SKM-1 treated with dmso at 0.1 percent for 144 hours (cell line): ENCODE measurements around the gene TFPI.
"Not testable (repeated sequence)": the region's sequence is repeated elsewhere in the genome, so short reads cannot be mapped to it uniquely, and the experiment has no call there.

Experiments
- DNase-seq: peaks from one replicate; lab custom pipeline; 2025; ENCODE audit not compliant: unreplicated experiment; lab: John Stamatoyannopoulos, UW

TFPI gene

GRCh38 chr2:187529248-187529976 is 24.8 kb downstream of the TFPI start:
- DNase-seq = no peak

- no peak for DNase-seq
Measured at GRCh38 chr2:187528042-187528441, 26.2 kb downstream of the TFPI start.

DNA sequence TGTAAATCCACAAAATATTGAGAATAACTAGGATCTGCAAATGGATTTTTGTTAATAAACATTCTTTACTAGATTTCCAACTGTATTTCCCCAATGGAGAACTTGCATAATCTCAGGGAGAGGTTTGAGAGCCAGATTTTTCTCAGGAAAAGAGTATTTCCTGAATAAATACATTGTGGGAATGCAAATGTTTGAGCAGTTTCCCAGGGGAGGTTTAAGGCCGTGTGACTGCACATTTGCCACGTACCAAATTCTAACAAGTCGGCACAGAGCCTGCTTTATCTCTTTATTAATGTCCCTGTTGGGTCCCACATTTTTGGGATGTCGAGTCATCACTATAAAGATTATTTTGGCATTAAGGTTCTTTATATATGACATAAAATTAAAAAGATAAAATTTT is 27.0 kb downstream of the TFPI start:
- DNase-seq = no peak

DNA sequence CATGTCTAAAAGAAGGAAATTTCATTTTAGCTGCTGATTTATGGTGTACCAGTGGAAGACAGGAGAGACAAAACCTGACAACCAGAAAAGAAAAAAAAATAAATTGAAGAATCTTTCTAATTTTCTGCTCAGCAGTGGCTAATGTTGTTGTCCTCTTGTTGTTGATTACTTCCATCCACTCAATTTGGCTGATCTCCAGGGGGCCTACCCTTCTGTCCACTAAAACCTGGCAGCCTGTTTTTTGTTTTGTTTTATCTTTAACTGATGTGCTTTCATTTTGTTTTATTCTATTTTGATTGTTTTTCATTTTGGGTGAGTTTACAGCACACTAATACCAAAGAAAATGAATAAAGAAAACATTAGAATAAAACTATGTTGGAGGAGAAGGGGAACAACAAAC is 27.4 kb downstream of the TFPI start:
- no peak for DNase-seq

GRCh38 chr2:187525163-187525900 is 28.9 kb downstream of the TFPI start:
- DNase-seq = no peak

DNA sequence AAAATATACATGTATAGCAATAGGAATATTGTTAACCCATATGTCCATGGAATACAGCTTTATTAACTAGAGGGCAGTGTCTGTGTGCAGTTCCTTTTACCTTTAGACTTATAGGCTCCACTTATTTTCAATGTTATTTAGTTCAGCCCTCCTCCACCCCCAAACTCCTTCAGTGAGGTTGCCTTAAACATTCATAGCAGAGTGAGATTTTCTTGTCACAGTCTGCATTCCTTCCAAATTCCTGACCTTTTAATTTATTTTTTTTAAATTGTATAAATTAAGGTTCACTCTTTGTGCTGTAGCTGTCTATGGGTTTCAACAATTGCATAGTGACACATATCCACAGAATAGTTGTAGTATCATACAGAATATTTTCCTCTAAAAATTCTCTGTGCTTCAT is 30.9 kb downstream of the TFPI start:
- no peak for DNase-seq

DNA sequence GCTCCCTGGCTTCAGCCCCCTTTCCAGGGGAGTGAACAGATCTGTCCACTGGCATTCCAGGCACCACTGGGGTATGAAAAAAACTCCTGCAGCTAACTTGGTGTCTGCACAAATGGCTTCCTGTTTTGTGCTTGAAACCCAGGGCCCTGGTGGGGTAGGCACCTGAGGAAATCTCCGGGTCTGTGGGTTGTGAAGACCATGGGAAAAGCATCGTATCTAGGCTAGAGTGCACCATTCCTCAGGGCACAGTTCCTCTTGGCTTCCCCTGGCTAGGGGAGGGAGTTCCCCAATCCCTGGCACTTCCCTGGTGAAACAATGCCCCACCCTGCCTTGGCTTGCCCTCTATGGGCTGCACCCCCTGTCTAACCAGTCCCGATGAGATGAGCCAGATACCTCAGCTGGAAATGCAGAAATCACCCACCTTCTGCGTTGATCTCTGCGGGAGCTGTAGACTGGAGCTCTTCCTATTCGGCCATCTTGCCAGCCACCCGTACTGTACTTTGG is 34.1 kb downstream of the TFPI start:
- DNase-seq = no peak

DNA sequence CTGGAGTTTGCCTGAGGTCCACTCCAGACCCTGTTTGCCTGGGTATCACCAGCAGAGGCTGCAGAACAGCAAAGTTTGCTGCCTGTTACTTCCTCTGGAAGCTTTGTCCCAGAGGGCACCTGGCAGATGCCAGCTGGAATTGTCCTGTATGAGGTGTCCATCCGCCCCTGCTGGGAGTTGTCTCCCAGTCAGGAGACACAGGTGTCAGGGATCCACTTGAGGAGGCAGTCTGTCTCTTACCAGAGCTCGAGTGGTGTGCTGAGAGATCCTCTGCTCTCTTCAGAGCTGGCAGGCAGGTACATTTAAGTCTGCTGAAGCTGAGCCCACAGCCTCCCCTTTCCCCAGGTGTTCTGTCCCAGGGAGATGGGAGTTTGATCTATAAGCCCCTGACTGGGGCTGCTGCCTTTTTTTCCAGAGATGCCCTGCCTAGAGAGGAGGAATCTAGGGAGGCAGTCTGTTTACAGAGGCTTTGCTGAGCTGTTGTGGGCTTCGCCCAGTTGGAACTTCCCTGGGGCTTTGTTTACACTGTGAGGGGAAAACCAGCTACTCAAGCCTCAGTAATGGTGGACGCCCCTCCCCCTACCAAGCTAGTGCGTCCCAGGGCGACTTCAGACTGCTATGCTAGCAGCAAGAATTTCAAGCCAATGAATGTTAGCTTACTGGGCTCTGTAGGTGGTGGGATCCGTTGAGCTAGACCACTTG is 34.7 kb downstream of the TFPI start:
- no peak for DNase-seq

DNA sequence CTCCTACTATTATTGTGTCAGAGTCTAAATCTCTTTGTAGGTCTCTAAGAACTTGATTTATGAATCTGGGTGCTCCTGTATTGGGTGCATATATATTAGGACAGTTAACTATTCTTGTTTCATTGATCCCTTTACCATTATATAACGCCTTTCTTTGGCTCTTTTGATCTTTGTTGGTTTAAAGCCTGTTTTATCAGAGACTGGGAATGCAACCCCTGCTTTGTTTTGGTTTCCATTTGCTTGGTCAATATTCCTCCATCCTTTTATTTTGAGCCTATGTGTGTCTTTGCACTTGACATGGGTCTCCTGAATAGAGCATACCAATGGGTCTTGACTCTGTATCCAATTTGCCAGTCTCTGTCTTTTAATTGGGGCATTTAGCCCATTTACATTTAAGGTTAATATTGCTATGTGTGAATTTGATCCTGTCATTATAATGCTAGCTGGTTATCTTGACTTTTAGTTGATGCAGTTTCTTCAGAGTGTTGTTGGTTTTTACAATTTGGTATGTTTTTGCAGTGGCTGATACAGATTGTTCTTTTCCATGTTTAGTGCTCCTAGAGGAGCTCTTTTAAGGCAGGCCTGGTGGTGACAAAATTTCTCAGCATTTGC is 36.4 kb downstream of the TFPI start:
- DNase-seq = not testable (repeated sequence)

DNA sequence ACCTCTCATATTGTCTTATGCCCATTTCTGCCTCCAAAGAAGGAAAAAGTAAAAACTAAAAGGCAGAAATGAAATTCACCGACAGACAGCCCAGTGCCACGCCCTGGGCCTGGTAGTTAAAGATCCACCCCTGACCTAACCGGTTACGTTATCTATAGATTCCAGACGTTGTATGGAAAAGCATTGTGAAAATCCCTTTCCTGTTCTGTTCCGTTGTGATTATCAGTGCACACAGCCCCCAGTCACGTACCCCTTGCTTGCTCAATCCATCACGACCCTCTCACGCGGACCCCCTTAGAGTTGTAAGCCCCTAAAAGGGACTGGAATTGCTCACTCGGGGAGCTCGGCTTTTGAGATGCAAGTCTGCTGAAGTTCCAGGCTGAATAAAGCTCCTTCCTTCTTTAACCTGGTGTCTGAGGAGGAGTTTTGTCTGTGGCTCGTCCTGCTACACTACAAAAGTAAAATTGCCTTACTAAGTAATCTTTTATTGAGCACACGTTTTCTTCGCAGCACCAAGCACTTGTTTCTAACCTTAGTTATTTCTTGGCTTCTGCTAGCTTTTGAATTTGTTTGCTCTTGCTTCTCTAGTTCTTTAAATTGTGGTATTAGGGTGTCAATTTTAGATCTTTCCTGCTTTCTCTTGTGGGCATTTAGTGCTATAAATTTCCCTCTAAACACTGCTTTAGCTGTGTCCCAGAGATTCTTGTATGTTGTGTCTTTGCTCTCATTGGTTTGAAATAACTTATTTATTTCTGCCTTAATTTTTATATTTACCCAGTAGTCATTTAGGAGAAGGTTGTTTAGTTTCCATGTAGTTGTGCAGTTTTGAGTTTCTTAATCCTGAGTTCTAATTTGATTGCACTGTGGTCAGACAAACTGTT is 37.4 kb downstream of the TFPI start:
- DNase-seq = not testable (repeated sequence)

DNA sequence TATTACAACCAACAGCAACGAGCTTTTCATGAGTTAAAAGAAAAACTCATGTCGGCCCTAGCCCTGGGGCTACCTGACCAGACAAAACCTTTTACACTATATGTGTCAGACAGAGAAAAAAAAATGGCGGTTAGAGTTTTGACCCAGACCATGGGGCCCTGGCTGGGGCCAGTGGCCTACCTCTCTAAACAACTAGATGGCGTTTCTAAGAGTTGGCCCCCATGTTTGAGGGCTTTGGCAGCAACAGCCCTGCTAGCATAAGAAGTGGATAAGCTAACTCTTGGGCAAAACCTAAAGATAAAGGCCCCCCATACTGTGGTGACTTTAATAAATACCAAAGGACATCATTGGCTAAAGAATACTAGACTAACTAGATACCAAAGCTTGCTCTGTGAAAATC is 39.3 kb downstream of the TFPI start:
- no peak for DNase-seq

DNA sequence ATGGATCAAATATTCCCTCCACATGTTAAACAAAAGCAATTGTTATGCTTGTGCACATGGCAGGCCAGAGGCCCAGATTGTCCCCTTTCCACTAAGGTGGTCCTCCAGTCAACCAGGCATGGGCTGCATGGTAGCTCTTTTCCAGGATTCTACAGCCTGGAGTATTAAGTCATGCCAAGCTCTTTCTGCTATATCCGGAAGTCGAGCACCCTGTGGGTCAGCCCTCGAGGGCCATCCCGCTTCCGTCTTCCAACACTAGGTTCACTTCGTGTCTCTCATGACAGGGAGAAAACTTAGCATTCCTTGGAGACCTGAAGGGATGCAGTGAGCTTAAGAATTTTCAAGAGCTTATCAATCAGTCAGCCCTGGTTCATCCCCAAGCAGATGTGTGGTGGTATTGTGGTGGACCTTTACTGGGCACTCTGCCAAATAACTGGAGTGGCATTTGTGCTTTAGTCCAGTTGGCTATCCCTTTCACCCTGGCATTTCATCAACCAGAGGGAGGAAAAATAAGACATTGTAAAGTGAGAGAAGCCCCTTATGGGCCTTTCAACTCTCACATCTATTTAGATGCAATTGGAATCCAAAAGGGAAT is 39.9 kb downstream of the TFPI start:
- DNase-seq = not testable (repeated sequence)

DNA sequence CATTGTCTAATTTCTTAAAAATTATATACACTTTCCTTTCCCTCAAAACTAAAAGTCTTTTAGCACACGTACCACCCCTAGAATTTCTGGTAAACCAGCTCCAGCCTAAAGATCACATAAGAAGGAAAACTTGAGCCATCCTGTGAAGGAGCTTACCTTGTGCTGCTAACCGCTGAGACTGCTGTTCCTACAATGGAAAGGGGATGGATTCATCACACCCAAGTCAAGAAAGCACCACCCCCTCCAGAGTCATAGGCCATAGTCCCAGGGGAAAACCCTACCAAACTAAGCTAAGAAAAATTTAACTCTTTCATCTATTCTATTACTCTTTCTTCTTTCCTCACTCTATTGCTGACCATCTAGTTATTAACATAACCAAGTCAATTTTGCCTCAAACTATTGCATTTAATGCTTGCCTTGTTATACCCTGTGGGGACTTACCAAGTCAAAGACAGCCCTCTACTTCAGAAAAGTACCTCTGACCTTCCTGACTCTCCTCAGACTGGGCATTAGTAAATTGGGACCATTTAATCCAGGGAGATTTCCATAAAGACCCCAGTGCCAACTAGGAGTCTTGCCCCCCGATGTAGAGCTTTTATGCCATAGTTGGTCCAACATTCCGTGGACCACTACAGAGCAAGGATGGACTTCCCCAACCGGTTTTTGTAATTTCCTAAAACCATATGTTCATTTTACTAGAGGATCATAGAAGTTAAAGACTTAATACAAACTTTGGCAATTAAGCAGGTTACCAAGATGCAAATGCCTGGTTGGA is 40.6 kb downstream of the TFPI start:
- not testable (repeated sequence) for DNase-seq

DNA sequence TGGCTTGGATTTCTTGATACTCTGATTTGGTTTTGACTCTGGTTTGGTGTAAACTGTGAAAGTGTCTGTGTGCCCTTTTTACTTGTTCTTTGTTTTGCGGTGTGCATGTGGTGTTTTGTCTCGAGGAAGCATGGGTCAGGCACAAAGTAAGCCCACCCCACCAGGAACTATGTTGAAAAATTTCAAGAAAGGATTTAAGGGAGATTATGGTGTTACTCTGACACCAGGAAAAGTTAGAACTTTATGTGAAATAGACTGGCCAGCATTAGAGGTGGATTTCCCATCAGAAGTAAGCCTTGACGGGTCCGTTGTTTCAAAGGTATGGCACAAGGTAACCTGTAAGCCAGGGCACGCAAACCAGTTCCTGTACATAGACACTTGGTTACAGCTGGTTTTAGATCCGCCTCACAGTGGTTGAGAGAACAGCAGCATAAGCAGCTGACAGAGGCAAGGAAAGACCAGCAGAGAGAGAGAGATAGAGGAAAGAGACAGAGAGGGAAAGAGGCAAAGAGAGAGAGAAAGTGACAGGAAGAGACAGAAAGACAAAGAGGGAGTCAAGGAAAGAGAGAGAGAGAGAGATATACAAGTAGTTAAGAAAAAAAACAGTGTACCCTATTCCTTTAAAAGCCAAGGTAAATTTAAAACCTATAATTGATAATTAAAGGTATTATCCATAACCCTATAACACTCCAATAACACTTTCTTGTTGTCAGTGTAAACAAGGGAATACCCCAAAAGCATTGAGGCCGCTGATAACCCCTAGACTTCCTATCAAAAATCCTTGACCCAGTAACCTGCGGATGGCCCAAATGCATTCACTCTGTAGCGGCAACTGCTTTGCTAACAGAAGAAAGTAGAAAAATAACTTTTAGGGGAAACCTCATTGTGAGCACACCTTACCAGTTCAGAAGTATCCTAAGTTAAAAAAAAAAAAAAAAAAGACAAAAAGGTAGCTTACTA is 42.6 kb downstream of the TFPI start:
- no peak for DNase-seq

DNA sequence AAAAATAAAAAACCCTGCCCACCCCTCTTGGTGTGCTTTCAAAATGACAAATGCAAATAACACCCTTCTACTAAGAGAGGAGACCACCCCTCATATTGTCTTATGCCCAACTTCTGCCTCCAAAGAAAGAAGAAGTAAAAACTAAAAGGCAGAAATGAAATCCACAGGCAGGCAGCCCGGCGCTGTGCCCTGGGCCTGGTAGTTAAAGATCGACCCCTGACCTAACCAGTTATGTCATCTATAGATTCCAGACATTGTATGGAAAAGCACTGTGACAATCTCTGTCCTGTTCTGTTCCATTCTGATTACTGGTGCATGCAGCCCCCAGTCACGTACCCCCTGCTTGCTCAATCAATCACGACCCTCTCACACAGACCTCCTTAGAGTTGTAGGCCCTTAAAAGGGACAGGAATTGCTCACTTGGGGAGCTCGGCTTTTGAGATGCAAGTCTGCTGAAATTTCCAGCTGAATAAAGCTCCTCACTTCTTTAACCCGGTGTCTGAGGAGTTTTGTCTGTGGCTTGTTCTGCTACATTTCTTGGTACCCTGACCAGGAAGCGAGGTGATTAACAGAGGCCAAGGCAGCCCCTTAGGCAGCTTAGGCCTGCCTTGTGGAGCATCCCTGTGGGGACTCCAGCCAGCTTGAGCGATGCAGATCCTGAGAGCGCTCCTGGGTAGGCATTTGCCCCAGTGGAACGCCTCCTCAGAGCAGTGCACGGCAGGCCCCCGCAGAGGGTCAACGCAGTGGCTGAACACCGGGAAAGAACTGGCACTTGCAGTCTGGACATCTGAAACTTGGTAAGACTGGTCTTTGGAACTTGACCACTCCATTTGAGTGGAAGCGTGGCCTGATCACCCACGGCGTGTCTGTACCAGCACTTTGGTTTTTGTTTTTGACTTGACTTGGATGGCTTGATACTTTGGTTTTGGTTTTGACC is 43.5 kb downstream of the TFPI start:
- DNase-seq = not testable (repeated sequence)

- no peak for DNase-seq
Measured at GRCh38 chr2:187509667-187510417, 44.4 kb downstream of the TFPI start.
